ENCODE results near the gene ACTBL2.

GRCh38 chr5:57529864-57530263, 47.3 kb upstream of the ACTBL2 start:
- TF ChIP-seq FOXK2 (IDR thresholded peaks at IDR 0.05) (no peak), ARNT (IDR thresholded peaks at IDR 0.05) (no peak), L3MBTL2 (conservative IDR thresholded peaks at IDR 0.05) (no peak), CTBP1 (IDR thresholded peaks at IDR 0.05; ENCODE audit: borderline replicate concordance) (no peak), BHLHE40 (IDR thresholded peaks at IDR 0.05; ENCODE audit: borderline replicate concordance) (no peak)
